Stimulated activated naive CD8-positive, alpha-beta T cell treated with anti-CD3 and anti-CD28 coated beads, Interleukin-15, Interleukin-2, amounts not matched to agents 100 U/mL and 50 U/mL, for 24 hours (primary cell): ENCODE data around the gene ST6GALNAC5.

ENCODE experiments used
- ATAC-seq: fragments of 150-1000 bp; cut with Tn5 transposase; one replicate; pipeline ENCODE4 v1.10.0; 2021
- DNase-seq: peaks from one replicate; pipeline ENCODE4 v3.0.0; 2021

Gene ST6GALNAC5

DNA sequence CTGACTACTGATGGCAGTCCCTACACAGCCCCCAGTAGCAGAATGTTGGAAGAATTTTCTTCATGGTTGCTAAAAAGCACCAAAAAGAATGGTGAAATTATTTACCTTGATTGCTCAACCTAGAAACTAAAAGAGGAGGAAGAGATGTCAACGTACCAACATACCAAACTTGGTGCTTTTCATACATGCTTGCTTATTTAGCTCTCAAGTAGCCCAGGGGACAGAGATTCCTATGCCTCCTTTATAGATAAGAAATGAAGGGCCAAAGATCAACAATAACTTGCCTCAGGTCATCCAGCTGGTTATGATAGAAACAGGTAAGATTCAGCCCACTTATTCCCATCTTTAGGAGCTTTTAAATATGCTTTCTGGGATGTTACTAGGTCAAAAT, 181.3 kb downstream of the ST6GALNAC5 start:
- ATAC-seq = no peak
- DNase-seq = no peak

DNA sequence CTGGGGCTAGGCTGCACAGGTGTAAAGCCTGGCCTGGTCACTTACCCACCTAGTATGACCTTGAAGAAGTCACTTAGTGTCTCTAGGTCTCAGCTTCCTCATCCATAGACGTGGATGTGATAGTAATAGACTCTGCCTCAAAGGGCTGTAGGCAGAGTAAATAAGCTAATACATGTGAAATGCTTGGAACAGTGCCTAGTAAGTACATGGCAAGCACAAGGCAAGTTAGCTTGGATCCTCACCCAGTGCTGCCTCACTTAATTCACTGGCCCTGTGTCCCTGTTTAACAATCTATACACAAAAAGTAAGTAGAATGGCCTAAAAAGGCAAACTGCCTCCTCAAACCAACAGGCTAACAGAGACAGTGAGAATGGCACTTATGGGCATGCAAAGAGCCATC, 184.1 kb downstream of the ST6GALNAC5 start:
- ATAC-seq = no peak
- no peak for DNase-seq

DNA sequence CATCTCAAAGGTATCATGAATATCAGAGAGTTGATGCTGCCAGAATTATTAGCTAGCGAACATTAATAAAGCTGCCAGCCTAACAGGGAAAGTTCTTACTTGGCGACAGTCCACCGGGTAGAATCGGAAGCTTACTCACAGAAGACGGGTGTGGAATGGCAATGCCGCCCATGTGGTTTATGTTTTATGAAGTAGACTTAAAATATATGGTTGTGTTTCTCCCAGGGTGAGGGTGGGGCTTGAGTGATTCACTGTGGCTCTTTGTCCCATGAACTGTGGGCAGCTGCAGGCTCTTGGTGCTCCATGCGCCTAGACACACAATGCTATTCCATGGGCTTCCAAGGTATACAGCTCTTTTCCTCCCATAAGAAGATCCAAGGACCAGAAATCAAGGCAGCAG, 189.2 kb downstream of the ST6GALNAC5 start:
- DNase-seq (no peak), ATAC-seq (no peak)

DNA sequence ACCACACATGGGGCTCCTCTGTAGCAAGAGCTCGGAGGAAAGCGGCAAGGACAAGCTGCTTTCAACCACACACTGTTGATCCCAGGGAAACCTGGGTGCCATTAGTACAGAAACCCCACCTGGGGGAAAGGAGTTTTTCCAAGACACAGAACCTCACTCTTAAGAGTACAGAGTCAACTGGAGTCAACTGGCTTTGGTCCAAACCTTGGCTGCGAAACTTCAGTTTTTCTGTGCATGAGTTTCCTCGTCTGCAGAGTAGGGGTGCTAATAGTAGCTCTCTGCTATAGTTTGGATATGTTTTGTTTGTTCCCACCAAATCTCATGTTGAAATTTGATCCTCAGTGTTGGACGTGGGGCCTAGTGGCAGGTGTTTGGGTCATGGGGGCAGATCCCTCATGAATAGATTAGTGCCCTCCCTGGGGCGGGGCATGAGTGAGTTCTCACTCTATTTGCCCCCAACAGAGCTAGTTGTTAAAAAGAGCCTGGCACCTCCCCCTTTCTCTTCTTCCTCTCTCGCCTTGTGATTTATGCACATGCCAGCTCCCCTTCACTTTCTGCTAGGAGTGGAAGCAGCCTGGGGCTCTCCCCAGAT, 190.8 kb downstream of the ST6GALNAC5 start:
- no peak for ATAC-seq
- no peak for DNase-seq

DNA sequence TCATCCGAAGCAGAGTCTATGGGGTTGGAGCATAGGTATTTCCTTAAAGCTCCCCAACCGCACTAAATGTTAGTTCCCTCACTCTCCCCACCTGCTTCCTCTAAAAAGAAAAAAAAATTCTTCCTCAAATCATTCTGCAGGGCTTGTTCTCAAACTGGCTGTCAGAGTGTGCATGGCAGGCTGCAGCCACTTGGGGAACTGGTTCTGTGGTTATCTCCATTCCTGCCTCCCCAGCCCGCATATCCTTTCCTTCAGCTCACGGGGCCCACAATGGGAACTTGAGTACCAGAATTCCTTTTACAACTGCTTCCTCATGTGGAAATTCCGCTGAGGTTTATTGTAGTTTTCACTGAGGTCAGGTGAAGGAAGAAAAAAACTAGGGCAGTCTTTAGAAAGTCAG, 192.7 kb downstream of the ST6GALNAC5 start:
- ATAC-seq = no peak

DNA sequence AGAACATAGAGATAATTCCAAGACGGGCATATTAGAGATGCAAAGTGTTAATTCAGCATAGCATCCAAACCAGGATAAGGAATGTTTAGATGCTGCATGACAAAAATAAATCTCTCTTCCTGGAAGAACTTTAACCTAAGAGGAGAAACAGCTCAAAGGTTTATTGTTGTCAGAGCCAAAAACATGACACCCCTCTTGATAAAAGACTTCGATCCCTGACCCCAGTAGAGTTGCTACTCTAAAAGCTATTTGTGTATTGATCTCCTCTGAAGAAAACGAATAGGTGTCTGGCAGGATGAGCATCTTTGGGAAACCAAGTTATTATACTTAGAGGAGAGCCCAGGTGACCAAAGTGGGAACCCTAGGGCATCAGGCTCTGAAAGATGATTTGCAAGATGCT, 193.9 kb downstream of the ST6GALNAC5 start:
- DNase-seq (no peak), ATAC-seq (no peak)

More for the DNA sequence above, 192.7 kb downstream of the ST6GALNAC5 start:
- no peak for DNase-seq

DNA sequence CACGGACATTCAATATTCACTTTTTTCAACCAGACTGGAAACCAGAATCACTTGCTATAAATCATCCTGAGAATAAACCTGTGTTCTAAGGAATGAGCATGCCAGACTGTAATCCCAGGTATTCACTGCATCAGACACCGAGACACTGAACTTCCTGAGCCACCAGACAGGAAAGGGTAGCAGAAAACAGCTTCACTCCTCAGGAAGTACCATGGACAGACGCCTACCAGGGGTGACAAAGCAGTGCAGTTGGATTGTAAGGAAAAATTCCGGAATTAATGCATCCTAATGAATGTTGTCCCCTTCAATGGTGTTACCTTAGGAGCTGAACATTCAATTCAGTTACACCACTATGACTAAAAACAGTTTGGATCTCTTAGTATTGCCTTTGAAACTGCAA, 195.8 kb downstream of the ST6GALNAC5 start:
- DNase-seq (no peak), ATAC-seq (no peak)

DNA sequence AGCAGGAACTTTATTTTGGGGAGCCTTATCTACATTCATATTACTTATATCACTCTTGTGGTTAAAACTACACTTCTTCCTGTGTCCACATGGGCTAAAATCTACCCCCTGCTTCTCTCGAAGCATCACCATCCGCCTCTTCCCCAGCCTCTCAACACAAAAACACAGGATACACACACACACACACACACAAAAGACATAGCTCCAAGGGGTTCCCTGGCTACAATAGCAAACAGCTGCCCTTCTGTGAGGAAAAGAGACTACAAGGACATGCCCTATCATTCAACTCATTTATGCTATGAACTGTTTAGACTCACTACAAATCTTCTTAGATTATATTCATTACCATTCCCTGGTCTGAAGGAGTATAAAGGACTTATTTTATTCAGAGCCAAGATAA, 197.0 kb downstream of the ST6GALNAC5 start:
- ATAC-seq (no peak), DNase-seq (no peak)

DNA sequence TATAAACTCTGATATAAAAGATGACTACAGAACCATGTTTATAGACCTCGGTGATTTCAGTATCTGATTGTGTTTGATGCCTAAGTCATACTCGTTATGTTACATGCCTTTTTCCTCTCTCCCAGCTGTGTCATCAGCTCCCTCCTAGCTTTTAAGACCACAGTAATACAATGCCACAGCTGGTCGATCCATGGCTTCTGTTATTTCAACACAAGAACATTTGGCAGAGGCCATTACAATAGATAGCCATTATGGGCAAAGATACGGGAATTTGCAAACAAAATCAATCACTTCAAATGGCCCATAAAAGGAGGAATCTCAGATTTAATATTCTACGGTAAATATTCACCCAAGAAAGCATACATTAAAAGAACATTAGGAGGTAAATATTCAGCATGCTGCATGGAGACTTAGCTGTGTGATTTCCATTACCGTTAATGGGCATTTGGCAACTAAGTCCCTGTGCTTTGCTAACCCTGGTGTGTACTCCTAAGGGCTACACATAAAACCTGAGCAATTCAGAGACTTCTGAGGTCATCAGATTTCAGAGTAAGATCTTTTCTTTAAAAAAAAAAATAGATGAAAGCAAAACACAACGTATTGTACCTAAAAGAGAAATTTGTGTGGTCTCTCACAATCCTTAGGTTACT, 198.5 kb downstream of the ST6GALNAC5 start:
- ATAC-seq (no peak), DNase-seq (no peak)

DNA sequence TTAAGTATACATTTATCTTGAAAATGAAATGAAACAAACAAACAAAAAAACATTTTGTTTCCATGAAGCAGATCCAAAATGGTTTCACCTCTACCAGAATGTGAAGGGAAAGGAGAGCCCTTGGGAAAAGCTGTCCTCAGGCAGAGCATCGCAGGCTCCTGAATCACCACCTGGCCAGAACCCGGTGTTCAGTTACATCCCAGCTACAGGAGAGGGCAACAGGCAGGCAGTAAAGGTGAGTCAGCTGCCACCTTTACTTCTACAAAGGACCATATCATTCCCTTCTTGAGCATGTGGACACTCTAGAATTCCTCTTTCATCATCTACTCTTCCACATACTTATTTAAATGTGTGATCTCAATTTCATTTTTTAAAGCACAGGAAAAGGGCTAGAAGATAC, 200.7 kb downstream of the ST6GALNAC5 start:
- ATAC-seq = no peak
- no peak for DNase-seq

DNA sequence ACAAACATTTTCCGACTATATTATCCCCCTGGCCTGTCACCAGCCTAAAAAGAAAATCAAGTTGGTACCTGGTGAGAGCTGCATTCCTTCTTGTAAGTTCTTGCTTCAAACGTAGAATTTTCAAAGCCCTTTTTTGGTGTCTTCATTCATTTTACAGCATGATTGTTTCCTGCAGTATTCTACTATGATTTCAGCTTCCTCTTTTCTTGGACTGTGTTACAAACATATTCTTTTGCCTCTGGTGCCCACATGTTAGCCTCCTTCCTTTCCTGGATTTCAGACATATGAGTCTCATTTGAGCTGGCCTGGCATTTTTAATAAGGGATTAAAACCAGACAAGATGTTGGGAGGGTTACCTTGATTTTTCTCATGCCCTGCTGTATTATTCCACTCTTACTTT, 209.5 kb downstream of the ST6GALNAC5 start:
- no peak for DNase-seq
- ATAC-seq = no peak

DNA sequence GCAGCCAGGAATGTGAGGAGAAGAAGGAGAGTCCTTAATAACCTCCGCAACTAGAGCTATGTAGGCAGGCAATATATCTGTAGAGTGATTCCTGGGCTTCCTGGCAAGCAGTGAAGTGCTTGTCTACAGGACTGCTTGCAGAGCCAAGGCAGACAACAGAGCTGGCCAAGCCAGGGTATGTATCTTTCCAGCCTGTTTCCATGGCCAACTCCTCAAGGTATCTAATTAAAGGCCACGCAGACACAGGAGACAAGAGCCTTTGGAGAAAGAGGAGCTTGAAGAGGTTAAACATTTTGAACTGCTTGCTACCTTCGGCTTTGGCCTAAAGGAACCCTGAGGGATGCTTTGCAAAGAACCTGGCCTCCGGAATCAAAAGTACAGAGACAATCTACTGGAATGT, 214.6 kb downstream of the ST6GALNAC5 start:
- DNase-seq (no peak), ATAC-seq (no peak)

DNA sequence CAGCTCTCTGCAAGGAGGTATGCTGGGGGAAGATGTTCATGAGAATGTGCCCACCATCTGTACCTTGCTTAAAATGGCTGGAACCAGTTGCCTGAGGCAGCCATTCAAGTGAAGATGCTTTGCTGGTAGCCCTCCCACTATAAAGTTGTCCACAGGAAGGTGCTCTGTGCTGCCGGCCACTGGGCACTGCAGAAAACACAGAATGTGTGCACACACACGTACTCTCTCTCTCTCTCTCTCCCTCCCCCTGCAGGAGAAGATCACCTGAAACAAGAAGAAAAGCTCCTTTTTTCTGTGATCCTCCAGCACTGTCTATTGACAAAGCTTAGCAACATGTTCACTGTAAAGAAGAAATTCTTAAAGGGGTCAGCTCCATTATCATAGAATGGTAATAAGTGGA, 217.2 kb downstream of the ST6GALNAC5 start:
- no peak for ATAC-seq
- DNase-seq = no peak

DNA sequence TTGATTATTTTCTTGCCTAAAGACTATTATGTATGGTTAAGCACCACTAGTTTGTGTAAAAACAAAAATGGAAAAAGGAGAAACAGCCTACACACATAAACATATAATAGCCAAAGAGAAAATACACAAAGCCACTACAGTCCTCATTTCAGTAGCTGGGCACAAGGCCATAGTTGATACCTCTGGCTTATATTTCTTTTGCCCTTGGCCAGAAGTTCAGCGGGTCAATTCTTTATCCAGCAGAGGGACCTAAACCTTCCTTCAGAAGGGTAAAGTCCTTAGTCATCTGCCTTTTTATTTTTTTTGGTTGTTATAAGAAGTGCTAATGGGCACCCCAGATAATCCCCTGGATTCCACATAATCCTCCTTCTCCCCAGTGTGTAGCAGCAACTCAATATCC, 217.8 kb downstream of the ST6GALNAC5 start:
- no peak for DNase-seq
- no peak for ATAC-seq

DNA sequence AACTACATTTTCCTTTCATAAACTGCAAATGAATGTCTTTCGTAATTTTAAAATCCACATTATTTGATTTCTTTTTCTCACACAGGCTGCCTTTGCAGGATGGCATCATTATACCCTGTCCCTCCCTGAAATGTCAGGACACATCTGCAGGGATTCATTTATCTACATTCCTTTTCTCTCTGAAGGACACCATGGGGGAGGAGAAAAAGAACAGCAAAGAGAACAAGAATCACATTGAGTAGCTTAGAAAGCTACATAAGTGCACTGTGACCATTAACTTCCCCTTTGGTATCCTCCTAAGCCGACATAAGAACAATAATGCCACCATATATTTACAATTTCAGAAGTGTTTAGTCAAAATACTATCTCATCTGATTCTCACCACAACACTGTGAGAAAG, 222.5 kb downstream of the ST6GALNAC5 start:
- ATAC-seq (no peak), DNase-seq (no peak)

DNA sequence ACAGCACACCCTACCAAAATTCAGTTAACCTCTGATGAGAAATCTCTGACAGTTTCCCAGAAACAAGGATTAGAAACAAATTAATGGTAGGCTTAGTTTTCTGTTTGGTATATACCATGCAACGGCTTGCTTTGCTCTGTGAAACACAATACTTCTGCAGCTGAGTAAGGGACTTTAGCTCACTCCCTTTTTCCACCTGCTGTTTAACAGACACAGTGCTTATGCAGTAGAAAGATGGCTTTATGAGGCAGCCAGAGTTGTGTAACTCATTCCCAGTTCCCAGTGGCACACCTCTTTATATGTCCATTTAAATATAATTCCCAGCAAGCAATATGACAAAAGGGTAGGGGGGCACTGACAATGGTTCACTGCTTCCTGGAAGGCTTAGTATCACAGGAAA, 228.0 kb downstream of the ST6GALNAC5 start:
- no peak for DNase-seq
- ATAC-seq = no peak

DNA sequence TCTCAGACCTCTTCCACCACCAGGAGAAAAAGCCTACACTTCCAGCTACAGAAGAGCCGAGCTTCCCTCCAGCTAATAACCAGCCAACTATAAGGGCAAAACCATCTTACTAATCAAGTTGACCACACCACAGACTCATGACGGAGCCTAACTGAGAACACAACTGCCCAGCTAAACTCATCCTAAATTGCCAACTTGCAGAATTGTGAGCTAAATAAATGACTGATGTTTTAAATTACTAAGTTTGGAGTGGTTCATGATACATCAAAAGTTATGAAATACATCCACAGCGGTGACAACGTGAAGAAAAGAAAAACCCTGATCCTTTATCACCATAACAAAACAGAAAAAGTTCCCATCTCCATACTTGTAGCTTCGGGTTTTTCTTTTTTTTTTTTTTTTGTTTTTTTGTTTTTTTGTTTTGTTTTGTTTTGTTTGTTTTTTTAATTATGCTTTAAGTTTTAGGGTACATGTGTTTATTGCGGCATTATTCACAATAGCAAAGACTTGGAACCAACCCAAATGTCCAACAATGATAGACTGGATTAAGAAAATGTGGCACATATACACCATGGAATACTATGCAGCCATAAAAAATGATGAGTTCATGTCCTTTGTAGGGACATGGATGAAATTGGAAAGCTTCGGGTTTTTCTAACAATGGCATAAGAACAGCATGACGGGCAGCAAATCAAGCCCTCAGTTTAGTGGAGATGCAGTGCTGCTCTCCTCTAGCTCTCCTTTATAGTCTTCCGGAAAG, 229.4 kb downstream of the ST6GALNAC5 start:
- ATAC-seq (no peak), DNase-seq (no peak)

DNA sequence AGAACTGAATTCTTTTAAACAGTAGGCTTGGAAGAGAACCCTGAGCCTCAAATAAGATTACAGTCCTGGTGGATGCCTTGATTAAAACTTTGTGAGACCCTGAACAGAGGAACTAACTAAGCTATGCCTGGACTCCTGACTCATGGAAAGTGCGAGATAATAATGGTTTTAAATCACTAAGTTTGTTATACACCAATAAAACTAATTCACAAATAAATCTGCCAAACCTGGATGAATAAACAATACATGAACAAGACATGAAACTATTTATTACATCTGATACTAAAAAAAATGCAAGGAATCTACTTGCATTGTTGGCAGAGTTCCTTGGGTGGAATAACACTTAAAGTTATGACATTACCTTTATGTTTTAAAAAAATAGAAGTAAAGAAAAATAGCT, 233.6 kb downstream of the ST6GALNAC5 start:
- ATAC-seq = no peak
- DNase-seq = no peak

DNA sequence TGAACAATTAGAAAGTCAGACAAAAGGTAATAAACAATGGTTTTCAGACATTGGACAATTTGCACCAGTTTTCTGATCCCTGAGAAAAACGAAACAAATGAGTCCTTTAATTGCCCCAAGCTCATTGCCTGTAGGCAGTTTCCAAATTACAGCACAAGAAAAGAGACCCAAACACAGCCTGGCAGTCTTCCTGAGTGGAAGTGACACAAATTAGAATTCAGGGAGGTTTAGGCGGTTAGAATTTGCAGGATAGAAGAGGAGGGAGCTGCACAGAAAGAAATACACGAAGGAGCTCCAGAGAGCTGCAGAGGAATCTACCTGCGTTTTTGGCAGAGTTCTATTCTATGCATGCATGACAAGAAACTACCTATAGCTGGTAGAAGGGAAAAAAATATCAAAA, 236.2 kb downstream of the ST6GALNAC5 start:
- DNase-seq (no peak), ATAC-seq (no peak)

DNA sequence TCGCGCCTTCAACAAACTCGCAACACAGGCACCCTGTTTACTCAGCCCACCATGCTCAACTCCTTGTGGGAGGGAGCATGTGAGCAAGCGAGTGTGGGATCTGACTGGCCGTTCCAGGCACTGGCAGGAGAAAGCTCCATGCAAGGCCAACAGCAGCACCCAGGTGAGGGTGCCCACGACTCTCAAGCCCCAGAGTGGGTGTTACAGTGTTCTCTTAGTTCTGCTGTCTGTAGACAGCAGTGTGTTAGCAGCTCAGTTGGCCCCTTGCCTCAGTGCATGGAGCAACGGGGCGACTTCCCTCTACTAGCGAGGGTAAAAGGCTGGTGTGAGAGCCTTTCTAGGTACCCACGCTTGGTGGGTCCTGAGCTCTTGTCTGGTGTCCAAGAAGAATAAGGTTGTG, 237.4 kb downstream of the ST6GALNAC5 start:
- no peak for DNase-seq
- no peak for ATAC-seq
